ENCODE results near the gene FITM1. TPM values are rescaled to one million over a fixed set of nuclear protein-coding genes. Genes with fewer than 3 reads are reported as not detected.

The FITM1 gene
- total and polyA plus RNA-seq, 2 experiments from 2014 or later: 0.53 TPM; not detected in 1

DNA sequence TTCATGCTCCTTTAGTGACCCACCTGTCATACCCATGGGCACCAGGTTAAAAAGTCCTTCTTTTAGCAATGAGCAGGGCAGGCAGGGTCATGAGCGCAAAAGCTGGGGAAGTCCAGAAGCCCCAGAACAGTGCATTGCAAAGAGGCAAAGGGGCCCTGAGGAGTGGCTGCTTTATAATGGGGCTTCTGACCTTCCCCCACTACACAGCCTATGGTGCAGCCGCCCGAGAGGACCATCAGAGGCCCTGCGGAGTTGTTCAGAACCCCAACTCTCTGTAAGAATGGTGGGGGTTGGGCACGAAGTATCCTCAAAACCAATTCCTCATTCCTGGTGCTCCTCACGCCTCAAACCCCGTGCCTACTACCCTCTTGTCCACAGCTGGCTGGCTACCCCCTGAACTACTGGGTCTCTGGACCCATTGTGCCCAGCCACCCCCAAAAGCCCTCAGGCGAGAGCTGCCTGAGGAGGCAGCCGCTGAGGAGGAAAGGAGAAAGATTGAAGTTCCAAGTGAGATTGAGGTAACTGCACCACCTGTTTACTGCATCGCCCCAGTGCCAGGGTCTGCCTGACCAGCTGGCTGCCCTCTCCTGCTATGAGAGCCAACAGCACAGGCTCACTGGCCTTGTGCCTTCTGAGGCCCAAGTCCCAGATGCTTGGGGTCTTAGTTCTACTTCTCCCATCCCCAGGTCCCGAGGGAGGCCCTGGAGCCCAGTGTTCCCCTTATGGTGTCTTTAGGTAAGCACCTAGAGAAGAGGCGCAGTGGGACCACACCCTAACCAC lies 48.1 kb downstream of the FITM1 start:
- Histone ChIP-seq H3K27ac (ENCODE audit: low read depth) (no peak overlapping the region), H3K9me2 (ENCODE audit: insufficient read depth) (no peaks in the 10 kb centered on the region)
- no peak for ATAC-seq

More for the DNA sequence above, 48.1 kb downstream of the FITM1 start:
- H2AFZ ChIP-seq: no peak overlapping the region
- no peaks in the 10 kb centered on the region for H3K79me2 ChIP-seq (replicated peaks; ENCODE audit: insufficient read depth)
- Mint-ChIP-seq H3K4me1 (no peaks in the 10 kb centered on the region), H3K9me3 (peaks cover 3% of the 10 kb centered on the region; the same call in 2 of the 3 replicates), H3K4me3 (no peak overlapping the region), H3K27ac (peak overlapping the region; percentile 78), H3K27me3 (ENCODE audit: insufficient read depth, low read depth, poor library complexity) (peaks cover 27% of the 10 kb centered on the region), H3K36me3 (ENCODE audit: low read depth) (peaks cover 58% of the 10 kb centered on the region)
- H3K4me3 ChIP-seq: no peak overlapping the region
- TF ChIP-seq, protein P1, sequence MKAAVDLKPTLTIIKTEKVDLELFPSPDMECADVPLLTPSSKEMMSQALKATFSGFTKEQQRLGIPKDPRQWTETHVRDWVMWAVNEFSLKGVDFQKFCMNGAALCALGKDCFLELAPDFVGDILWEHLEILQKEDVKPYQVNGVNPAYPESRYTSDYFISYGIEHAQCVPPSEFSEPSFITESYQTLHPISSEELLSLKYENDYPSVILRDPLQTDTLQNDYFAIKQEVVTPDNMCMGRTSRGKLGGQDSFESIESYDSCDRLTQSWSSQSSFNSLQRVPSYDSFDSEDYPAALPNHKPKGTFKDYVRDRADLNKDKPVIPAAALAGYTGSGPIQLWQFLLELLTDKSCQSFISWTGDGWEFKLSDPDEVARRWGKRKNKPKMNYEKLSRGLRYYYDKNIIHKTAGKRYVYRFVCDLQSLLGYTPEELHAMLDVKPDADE (IDR thresholded peaks at IDR 0.05): no peak
- TF ChIP-seq, protein P2, sequence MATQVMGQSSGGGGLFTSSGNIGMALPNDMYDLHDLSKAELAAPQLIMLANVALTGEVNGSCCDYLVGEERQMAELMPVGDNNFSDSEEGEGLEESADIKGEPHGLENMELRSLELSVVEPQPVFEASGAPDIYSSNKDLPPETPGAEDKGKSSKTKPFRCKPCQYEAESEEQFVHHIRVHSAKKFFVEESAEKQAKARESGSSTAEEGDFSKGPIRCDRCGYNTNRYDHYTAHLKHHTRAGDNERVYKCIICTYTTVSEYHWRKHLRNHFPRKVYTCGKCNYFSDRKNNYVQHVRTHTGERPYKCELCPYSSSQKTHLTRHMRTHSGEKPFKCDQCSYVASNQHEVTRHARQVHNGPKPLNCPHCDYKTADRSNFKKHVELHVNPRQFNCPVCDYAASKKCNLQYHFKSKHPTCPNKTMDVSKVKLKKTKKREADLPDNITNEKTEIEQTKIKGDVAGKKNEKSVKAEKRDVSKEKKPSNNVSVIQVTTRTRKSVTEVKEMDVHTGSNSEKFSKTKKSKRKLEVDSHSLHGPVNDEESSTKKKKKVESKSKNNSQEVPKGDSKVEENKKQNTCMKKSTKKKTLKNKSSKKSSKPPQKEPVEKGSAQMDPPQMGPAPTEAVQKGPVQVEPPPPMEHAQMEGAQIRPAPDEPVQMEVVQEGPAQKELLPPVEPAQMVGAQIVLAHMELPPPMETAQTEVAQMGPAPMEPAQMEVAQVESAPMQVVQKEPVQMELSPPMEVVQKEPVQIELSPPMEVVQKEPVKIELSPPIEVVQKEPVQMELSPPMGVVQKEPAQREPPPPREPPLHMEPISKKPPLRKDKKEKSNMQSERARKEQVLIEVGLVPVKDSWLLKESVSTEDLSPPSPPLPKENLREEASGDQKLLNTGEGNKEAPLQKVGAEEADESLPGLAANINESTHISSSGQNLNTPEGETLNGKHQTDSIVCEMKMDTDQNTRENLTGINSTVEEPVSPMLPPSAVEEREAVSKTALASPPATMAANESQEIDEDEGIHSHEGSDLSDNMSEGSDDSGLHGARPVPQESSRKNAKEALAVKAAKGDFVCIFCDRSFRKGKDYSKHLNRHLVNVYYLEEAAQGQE (IDR thresholded peaks at IDR 0.05; ENCODE audit: unreplicated experiment): no peak
- no peak for TF ChIP-seq STAT1 (IDR thresholded peaks at IDR 0.05; ENCODE audit: unreplicated experiment)
- TF ChIP-seq, protein P3, sequence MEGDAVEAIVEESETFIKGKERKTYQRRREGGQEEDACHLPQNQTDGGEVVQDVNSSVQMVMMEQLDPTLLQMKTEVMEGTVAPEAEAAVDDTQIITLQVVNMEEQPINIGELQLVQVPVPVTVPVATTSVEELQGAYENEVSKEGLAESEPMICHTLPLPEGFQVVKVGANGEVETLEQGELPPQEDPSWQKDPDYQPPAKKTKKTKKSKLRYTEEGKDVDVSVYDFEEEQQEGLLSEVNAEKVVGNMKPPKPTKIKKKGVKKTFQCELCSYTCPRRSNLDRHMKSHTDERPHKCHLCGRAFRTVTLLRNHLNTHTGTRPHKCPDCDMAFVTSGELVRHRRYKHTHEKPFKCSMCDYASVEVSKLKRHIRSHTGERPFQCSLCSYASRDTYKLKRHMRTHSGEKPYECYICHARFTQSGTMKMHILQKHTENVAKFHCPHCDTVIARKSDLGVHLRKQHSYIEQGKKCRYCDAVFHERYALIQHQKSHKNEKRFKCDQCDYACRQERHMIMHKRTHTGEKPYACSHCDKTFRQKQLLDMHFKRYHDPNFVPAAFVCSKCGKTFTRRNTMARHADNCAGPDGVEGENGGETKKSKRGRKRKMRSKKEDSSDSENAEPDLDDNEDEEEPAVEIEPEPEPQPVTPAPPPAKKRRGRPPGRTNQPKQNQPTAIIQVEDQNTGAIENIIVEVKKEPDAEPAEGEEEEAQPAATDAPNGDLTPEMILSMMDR (conservative IDR thresholded peaks at IDR 0.05; ENCODE audit: low read depth in 2 of 2): no peak
- no peak for TF ChIP-seq EZH2 (IDR thresholded peaks at IDR 0.05; ENCODE audit: low read depth, unreplicated experiment)
- no peak for TF ChIP-seq EZH2phosphoT487 (IDR thresholded peaks at IDR 0.05; ENCODE audit: unreplicated experiment)
- TF ChIP-seq, protein P4, sequence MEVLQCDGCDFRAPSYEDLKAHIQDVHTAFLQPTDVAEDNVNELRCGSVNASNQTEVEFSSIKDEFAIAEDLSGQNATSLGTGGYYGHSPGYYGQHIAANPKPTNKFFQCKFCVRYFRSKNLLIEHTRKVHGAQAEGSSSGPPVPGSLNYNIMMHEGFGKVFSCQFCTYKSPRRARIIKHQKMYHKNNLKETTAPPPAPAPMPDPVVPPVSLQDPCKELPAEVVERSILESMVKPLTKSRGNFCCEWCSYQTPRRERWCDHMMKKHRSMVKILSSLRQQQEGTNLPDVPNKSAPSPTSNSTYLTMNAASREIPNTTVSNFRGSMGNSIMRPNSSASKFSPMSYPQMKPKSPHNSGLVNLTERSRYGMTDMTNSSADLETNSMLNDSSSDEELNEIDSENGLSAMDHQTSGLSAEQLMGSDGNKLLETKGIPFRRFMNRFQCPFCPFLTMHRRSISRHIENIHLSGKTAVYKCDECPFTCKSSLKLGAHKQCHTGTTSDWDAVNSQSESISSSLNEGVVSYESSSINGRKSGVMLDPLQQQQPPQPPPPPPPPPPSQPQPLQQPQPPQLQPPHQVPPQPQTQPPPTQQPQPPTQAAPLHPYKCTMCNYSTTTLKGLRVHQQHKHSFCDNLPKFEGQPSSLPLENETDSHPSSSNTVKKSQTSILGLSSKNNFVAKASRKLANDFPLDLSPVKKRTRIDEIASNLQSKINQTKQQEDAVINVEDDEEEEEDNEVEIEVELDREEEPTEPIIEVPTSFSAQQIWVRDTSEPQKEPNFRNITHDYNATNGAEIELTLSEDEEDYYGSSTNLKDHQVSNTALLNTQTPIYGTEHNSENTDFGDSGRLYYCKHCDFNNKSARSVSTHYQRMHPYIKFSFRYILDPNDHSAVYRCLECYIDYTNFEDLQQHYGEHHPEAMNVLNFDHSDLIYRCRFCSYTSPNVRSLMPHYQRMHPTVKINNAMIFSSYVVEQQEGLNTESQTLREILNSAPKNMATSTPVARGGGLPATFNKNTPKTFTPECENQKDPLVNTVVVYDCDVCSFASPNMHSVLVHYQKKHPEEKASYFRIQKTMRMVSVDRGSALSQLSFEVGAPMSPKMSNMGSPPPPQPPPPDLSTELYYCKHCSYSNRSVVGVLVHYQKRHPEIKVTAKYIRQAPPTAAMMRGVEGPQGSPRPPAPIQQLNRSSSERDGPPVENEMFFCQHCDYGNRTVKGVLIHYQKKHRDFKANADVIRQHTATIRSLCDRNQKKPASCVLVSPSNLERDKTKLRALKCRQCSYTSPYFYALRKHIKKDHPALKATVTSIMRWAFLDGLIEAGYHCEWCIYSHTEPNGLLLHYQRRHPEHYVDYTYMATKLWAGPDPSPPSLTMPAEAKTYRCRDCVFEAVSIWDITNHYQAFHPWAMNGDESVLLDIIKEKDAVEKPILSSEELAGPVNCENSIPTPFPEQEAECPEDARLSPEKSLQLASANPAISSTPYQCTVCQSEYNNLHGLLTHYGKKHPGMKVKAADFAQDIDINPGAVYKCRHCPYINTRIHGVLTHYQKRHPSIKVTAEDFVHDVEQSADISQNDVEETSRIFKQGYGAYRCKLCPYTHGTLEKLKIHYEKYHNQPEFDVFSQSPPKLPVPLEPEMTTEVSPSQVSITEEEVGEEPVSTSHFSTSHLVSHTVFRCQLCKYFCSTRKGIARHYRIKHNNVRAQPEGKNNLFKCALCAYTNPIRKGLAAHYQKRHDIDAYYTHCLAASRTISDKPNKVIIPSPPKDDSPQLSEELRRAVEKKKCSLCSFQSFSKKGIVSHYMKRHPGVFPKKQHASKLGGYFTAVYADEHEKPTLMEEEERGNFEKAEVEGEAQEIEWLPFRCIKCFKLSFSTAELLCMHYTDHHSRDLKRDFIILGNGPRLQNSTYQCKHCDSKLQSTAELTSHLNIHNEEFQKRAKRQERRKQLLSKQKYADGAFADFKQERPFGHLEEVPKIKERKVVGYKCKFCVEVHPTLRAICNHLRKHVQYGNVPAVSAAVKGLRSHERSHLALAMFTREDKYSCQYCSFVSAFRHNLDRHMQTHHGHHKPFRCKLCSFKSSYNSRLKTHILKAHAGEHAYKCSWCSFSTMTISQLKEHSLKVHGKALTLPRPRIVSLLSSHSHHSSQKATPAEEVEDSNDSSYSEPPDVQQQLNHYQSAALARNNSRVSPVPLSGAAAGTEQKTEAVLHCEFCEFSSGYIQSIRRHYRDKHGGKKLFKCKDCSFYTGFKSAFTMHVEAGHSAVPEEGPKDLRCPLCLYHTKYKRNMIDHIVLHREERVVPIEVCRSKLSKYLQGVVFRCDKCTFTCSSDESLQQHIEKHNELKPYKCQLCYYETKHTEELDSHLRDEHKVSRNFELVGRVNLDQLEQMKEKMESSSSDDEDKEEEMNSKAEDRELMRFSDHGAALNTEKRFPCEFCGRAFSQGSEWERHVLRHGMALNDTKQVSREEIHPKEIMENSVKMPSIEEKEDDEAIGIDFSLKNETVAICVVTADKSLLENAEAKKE (CRISPR knock-in tag; IDR thresholded peaks at IDR 0.05): no peak
- no peak for TF ChIP-seq CREB1 (CRISPR knock-in tag; IDR thresholded peaks at IDR 0.05; ENCODE audit: low read depth)
- no peak for TF ChIP-seq ZNF114 (CRISPR knock-in tag; IDR thresholded peaks at IDR 0.05)
- TF ChIP-seq ZNF331 (CRISPR knock-in tag; IDR thresholded peaks at IDR 0.05; ENCODE audit: low read depth): no peak
- TF ChIP-seq NANOG (IDR thresholded peaks at IDR 0.05; ENCODE audit: borderline replicate concordance): no peak
- TF ChIP-seq POLR2AphosphoS5 (IDR thresholded peaks at IDR 0.05; ENCODE audit: low read depth): no peak
- no peak for TF ChIP-seq JUNB (IDR thresholded peaks at IDR 0.05; ENCODE audit: unreplicated experiment)
- no peaks in the 10 kb centered on the region for H3K27me3 ChIP-seq (ENCODE audit: insufficient read depth)
- no peaks in the 10 kb centered on the region; the same call in none of the 2 replicates for H4K20me1 ChIP-seq (replicated peaks; ENCODE audit: insufficient read depth)
- no peak overlapping the region for H3K4me2 ChIP-seq
- no peaks in the 10 kb centered on the region; the same call in 1 of the 2 replicates for H3K36me3 ChIP-seq (ENCODE audit: insufficient read depth)
- H3F3A ChIP-seq (replicated peaks; ENCODE audit: low read depth): no peaks in the 10 kb centered on the region
- H3K4me1 ChIP-seq (ENCODE audit: insufficient read depth): no peaks in the 10 kb centered on the region
- no peak for DNase-seq (ENCODE audit: low spot score)
